ELR (cell line): Measurements from ENCODE around the gene OTUD7B.
"Not testable (repeated sequence)": the region's sequence is repeated elsewhere in the genome, so short reads cannot be mapped to it uniquely, and the experiment has no call there.

ENCODE experiments used
- DNase-seq: peaks from one replicate; pipeline ENCODE4 v3.0.0-alpha.2; 2015; ENCODE audit warnings: low read depth

OTUD7B gene

DNA sequence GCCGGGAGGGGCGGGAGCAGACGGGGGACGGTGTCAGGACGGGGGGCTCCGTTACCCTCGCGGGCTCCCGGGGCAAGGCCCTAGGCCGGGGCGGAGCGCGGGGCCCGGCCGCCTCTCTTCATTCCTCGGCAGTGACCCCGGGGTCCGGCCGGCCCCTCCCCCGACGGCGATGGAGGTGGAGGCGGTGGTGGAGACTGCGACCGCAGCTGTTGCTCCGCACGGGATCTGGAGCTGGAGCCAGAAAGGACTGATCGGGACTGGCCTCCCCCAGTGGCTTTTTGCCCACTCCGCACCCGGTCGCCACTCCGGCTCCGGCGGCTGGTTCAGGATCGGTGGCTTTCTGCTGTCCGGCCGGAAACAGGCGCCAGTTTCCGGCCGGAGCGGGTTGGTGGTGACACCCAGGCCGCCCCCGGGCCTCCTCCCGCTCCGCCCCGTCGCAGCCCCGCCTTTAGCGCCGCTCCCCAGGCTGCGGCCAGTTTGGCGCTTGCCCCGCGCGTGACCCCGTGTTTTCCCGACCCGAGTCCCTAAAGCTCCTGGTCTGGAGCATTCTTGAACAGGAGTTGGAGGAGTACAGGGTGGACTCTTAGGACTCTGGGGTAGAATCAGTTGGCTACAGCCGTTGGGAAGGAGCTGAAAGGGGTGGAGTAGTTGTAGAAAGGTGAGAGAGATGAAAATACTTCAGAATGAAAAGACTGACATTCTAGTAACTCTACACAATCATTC is at the start of gene OTUD7B:
Gene OTUD7B, minus strand, starts transcription at position 334 of the 723 bp plus-strand sequence. CDS start 33,216 bp downstream, outside the sequence.
- peak; percentile 92 for DNase-seq

DNA sequence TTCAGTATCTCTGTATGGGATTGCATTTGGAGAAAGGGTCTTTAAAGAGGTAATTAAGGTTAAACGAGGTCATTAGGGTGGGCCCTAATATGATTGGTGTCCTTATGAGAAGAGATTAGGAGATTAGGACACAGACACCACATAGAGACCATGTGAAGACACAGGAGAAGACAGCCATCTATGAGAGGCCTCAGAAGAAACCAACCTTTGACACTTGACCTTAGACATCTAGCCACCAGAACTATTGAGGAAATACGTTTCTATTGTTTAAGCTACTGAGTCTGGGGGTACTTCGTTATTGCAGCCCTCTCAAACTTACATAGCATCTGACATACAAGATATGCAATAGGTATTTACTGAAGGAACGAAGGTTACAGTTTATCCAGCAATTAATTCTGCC is 49.7 kb upstream of the OTUD7B start:
- no peak for DNase-seq

DNA sequence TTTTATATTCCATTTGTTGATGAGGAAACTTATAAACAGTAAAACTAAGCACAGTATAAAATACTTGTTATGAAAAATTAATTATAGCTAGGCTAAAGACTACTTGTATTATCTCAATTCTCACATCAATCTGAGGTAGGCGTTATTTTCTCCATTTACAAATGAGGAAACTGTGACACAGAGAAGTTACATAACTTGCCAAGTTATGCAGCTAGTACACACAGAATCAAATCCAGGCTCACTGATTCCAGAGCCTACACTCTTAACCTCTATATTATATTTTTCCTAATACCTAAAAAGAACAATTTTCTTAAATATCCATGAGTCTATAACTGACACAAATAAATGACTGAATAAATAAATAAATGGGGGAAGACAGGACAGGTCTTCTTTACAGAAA is 45.9 kb upstream of the OTUD7B start:
- DNase-seq: no peak

DNA sequence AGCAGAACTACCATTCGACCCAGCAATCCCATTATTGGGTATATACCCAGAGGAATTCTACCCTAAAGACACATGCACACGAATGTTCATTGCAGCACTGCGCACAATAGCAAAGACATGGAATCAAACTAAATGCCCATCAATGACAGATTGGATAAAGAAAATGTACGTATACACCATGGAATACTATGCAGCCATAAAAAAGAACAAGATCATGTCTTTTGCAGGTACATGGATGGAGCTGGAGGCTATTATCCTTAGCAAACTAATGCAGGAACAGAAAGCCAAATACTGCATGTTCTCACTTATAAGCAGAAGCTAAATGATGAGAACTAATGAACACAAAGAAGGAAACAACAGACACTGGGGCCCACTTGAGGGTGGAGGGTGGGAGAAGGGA is 45.0 kb upstream of the OTUD7B start:
- not testable (repeated sequence) for DNase-seq

DNA sequence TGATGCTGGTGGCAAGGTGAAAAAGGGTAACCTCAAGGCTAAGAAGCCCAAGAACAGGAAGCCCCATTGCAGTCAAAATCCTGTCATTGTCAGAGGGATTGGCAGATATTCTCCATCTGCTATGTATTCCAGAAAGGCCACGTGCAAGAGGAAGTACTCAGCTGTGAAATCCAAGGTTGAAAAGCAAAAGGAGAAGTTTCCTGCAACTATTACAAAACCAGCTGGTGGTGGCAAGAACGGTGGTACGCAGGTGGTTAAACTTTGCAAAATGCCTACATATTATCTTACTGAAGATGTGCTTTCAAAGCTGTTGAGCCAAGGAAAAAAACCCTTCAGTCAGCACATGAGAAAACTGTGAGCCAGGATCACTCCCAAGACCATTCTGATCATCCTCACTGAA is 43.4 kb upstream of the OTUD7B start:
- DNase-seq: no peak

DNA sequence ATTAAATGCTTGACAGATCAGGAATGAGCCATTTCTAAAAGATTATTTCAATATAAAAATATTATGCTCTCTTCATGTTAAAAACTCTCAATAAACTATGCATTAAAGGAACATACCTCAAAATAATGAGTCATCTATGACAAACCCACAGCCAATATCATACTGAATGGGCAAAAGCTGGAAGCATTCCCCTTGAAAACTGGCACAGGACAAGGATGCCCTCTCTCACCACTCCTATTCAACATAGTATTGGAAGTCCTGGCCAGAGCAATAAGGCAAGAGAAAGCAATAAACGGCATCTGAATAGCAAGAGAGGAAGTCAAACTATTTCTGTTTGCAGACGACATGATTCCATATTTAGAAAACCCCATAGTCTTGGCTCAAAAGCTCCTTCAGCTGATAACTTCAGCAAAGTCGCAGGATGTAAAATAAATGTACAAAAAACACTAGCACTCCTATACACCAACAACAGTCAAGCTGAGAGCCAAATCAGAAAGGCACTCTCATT is 41.4 kb upstream of the OTUD7B start:
- DNase-seq: not testable (repeated sequence)

DNA sequence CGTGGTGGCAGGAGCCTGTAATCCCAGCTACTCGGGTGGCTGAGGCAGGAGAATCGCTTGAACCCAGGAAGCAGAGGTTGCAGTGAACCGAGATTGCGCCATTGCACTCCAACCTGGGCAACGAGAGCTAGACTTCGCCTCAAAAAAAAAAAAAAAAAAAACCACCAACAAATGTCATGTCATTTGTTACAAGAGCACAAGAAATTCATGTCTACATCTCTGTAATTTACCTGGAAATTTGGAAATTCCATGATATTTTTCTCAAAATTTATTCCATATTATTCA is 40.5 kb upstream of the OTUD7B start:
- no peak for DNase-seq

DNA sequence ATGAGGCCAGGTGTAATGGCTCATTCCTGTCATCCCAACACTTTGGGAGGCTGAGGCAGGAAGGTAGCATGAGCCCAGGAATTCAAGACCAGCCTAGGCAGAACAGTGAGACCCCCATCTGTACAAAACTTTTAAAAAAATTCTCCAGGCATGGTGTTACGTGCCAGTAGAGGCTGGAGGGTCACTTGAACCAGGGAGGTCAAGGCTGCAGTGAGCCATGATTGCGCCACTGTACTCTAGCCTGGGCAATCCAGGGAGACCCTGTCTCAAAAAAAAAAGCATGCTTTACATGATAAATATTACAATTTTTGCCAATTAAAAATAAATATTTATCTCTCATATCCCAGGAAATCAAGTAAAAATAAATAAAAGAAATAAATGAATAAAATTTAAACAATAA is 39.4 kb upstream of the OTUD7B start:
- DNase-seq: no peak

DNA sequence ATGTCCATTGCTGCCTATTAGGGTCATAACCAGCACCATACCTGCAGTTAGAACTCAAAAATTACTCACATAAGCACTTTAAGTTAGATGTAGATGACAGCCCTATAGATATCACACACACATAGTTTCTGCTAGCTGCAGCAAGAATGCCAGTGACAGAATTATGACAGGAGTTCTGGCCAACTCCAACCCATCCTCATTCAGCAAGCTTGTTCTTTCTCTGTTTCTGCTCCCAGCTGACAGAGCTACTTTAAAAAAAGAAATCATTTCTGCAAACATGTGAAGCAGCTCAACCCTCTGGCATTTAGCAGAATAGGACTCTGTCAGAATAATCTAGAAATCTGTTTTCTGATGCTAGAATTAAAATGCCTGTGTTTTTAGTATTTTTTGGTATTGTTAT is 23.8 kb upstream of the OTUD7B start:
- DNase-seq: no peak

DNA sequence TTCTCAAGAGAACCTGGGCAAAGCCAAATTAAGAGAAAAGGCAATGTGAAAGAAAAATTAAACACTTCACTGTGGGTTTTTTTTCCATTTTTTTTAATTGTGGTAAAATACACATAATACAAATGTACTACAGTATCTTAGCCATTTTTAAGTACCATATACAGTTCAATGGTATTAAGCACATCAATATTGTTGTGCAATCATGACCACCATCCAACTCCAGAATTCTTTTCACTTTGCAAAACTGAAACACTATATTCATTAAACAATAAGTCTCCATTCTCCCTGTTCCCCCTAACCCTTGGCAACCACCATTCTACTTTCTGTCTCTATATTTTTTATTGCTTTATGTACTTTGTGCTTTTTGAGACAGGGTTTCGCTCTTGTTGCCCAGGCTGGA is 17.8 kb upstream of the OTUD7B start:
- no peak for DNase-seq

DNA sequence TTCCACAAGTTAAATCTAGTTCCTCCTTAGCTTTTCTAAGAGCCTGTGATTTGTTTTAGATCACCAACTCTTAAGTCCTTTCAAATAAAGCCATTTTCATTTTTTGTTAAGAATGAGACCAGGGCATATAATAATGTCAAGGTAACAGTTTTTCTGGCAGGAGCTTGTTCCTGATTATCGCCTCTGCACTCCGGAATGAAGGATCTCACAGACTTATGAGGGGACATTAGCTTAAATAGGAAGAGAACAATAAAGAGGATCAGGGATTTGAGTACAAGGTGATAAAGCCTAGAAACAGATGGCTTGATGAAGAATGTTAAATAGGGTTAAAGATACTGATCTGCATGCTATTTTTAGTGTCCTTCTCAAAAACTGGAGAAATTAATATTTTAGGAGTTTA is 13.6 kb upstream of the OTUD7B start:
- DNase-seq: no peak

DNA sequence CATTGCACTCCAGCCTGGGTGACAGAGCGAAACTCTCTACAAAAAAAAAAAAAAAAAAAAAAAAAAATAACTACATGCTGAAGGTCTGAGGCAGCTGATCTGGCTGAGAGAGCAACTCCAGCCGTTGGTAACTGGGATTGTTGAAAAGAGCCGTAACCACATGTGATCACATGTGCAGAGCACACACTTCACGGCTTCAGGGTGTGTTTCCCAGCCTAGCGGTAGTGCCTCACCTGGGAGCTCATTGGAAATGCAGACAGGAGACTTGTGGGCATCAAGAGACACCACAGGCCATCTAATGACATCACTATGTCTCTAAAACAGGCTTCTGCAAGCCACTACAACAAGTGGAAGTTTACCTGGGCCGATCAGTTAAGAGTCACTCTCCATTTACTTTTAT is 11.8 kb upstream of the OTUD7B start:
- no peak for DNase-seq

DNA sequence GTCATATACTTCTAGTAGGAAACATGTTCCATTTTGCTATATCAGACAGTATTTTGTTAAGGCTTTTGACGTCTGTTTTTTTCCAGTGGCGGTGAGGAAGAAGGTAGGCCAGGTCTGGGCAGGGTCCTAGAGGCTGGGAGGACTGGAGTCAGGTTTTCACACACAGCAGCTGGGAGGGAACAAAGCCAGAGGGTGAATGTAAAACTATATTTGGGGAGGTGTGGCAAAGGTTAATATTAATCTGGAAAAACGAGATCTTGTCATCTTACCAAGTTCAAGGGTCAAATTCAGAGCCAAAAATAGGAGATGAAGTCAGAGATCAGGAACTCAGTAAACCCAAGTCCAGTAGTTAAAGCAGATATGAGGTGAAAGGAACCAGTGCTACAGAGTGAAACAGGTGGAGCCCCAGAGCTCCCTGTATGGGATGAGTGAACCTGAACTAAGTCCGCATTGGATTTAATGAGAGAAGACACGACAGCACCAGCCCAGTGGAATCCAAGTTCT is 10.7 kb upstream of the OTUD7B start:
- no peak for DNase-seq

DNA sequence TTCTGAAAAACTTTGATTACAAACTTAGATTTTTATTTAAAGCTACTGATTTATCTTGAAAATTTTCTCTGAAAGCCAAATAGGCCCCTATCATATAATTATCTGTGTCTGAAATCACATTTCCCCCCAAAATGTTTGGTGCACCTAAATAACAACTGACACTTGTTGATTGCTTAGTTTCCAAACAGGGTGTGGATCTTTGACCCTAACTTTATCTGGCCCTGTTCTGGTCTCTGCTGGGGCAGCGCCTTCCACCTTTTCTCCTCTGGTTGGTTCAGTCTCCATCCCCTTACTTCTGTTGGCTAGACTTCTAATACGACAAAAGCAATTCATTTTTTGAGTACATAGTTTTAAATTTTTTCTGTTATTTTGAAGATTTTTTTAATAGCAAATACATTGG is 10.2 kb upstream of the OTUD7B start:
- no peak for DNase-seq

DNA sequence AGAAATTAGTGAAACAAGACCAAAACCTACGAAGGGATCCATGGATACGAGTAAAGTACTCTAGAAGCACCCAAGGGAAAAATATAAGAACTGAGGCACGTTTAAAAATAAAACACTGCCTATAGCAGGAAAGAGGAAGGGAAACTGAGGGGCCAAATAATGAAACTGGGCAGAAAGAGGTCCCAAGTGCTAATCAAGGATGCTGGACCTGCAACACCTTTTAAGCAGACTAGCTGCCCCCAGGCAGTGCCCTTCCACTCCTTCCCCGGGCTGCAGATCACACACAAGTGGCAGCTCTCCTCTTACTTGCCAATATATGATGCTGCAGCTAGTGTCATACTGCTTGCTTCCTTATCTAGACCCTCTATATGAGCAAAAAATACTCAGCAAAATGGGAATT is 7.6 kb upstream of the OTUD7B start:
- no peak for DNase-seq

DNA sequence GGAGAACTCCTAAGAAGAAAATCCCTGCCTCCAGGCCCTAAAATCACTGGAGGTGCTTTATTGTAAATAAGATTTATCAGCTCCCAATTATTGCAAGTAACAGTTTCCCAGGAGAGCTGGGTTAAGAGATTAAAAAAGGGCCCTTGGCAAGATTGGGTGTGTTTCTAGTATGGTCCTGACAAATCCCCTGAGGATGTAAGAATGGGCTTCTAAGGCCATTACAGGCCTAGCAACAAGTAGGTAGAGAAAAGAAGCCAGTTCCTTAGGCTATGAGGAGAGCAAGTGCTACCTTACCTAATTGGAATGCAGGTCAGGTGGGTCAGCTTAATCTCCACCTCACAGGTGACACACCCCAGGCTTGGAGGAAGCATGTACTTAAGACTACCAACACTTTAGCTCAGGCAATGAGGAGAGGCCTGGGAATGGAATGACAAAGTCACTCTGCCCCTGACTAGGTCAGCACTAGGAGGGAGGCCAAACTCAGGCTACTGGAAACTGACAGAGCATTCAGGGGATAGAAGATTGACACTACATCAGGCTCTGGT is 6.8 kb upstream of the OTUD7B start:
- no peak for DNase-seq

DNA sequence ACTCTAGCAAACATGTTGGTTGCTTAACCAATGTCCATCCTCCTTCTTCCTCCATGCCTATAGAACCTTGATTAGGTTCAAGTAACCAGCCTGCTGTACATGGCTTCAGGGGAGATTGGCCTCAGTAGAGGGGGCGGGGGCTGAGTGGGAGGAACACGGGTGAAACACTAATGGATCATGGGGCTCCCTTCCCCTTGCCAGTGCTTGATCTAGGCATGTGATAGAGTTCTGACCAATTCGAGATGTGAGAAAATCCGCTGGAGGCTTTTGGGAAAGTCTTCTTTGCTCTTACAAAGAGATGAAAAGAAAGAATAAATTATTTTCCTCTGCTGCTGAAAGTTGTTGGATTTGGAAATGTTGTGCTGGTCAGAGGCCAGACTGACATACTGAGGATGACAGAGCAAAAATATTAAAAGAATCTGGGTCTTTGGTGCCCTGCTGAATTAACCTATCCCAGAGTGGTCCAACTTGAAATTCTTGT is 5.2 kb upstream of the OTUD7B start:
- no peak for DNase-seq

DNA sequence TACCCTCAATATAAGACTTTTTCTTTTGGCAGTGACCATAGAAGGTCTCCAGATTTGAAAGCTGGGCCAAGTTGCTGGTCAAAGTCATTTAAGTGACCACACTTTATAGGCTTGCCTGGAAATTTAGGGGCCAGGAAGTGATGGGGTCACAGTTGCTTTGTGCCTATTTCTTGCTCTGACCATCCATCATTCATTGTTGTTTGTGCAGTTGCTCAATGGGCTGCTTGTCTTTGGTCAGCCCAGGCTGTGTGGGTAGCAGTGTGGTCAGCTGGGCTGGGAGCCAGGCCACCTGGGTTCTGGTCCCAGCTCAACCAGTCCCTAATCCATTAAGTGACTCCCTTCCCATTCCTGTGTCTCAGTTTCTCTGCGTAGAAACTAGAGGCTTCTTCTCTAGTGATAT is 2.1 kb upstream of the OTUD7B start:
- no peak for DNase-seq

DNA sequence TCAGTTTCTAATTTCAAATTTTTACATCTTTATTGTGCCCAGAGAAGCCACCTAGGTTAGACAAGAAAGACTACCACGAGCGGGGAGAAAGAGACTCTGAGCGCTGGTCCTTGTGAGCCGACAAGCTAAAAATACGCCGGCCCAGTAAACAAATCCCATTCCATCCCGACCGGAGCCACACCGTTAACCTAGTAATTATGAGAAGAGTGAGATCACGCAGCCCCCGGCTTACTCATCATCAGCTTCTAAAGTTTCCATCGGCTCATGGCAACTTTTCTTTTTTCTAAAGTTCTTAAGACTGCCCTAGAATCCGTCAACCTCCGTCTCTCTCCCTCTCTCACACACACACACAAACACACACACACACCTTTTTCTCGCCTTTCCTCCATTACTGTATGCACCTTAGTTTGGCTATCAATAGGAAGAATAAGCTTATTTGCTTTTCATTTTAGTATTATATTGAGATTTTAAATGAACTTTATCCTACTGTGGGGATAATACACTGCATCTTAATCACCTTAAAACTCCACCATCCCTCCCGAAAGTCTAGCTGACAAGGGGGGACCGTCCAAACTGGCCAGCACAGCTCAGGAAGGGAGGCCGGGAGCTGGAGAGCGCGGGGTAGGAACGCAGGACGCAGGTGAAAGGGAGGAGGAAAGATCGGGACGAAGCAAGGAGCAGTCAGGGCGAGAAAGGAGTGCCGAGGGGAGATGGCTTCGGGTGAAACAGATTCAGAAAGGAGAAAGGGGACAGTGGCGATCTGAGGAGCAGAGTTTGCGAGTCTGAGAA is 728 bp downstream of the OTUD7B start:
- peak; percentile 92 for DNase-seq

DNA sequence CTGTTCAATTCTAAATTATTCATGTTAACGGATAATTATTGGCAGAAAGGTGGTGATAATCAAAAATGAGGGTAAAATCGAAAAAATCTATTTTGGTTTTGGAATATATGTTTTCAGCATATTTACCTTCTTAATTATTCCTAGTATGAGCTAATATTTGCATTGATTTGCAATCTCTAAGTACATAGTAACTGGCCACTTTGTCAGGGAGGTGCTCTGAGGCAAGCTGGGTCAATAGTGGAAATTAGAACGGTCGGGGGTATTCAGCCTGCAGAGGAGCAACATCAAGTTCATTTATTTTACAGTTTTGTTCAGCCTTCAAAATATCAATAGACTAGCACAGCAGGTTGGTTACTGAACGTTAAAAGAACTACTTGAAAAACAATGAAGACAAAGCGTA is 1.8 kb downstream of the OTUD7B start:
- no peak for DNase-seq

DNA sequence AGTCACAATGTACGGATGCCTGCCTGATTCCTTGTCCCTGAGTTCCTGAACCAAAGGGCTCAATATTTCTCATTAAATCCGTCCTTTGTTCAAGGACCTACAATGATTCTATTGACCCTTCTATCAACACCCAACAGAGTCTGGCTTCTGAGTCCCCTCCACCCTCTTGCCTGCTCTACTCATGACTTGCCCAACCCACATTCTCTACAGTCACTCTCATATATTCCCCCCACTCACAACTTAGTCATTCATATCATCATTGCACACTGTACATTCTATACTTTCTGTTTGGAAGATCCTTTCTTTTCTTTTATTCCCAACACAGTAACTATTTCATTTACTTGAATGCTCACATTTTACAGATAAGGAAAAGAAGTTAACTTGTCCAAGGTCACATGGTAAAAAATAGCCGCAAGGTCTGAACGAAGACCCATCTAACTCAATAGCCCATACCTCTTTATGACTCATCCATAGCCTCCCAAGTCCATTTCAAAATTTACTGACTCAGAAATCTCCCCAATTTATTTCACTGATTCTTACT is 3.6 kb downstream of the OTUD7B start:
- DNase-seq: peak; percentile 70

DNA sequence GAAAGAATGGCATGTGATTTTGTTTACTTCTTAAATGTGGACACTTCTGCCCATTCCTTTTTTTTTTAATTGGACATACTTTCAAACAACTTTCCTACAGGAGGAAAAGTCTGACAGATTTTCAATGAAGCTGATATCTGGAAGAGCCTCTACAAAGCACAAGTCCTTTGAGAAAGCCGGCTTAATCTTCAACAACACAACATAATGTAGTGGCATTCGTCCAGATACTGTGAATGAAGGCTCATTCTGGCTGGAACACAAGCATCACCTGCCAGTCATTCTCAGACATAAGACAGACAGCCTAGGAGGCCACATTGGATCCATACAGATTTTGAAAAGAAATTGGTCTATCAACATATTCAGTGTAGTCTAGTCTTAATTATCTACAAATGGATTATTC is 4.9 kb downstream of the OTUD7B start:
- DNase-seq: no peak

DNA sequence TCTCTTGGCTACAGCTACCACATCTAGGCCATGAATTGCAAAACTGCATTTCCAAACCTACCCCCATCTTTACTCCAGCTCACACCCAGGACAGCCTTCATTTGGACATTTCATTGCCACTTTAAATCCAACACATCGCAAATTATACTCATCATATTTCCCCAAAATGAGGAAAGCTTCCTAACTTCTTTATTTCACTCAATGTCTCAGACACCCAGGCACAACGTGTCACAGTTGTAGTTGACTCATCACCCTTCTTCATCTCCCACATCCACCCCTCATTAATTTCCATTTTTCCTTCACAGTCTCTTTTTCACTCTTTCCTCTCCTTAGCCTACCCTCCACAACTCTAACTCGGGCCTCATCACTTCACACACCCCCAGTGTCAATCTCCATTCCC is 6.7 kb downstream of the OTUD7B start:
- DNase-seq: no peak
